ENCODE measurements around the gene ARHGAP23.

Gene ARHGAP23

GRCh38 chr17:38533241-38533640, 105.0 kb downstream of the ARHGAP23 start:
- no peak for TF ChIP-seq CTCF (IDR thresholded peaks at IDR 0.05; ENCODE audit: insufficient read depth, low read depth, low read length, missing control alignments)
- DNase-seq (ENCODE audit: low read depth) = no peak
- no peak overlapping the region for H3K4me3 ChIP-seq (ENCODE audit: low read depth, low read length)

- DNase-seq (ENCODE audit: low read depth) = no peak
- TF ChIP-seq CTCF (IDR thresholded peaks at IDR 0.05; ENCODE audit: insufficient read depth, low read depth, low read length, missing control alignments) = no peak
- no peak overlapping the region for H3K4me3 ChIP-seq (ENCODE audit: low read depth, low read length)
Measured at GRCh38 chr17:38533866-38534497, 105.7 kb downstream of the ARHGAP23 start.

- no peak for DNase-seq (ENCODE audit: low read depth)
- no peak overlapping the region for H3K4me3 ChIP-seq (ENCODE audit: low read depth, low read length)
- no peak for TF ChIP-seq CTCF (IDR thresholded peaks at IDR 0.05; ENCODE audit: insufficient read depth, low read depth, low read length, missing control alignments)
Measured at GRCh38 chr17:38534498-38534885, 106.2 kb downstream of the ARHGAP23 start.

- no peak overlapping the region for H3K4me3 ChIP-seq (ENCODE audit: low read depth, low read length)
- no peak for DNase-seq (ENCODE audit: low read depth)
- TF ChIP-seq CTCF (IDR thresholded peaks at IDR 0.05; ENCODE audit: insufficient read depth, low read depth, low read length, missing control alignments) = no peak
Measured at GRCh38 chr17:38535886-38536285, 107.6 kb downstream of the ARHGAP23 start.

GRCh38 chr17:38536661-38537060, 108.4 kb downstream of the ARHGAP23 start:
- no peak for TF ChIP-seq CTCF (IDR thresholded peaks at IDR 0.05; ENCODE audit: insufficient read depth, low read depth, low read length, missing control alignments)
- no peak for DNase-seq (ENCODE audit: low read depth)
- no peak overlapping the region for H3K4me3 ChIP-seq (ENCODE audit: low read depth, low read length)

- DNase-seq (ENCODE audit: low read depth) = no peak
- H3K4me3 ChIP-seq (ENCODE audit: low read depth, low read length) = no peak overlapping the region
- TF ChIP-seq CTCF (IDR thresholded peaks at IDR 0.05; ENCODE audit: insufficient read depth, low read depth, low read length, missing control alignments) = no peak
Measured at GRCh38 chr17:38538906-38539305, 110.6 kb downstream of the ARHGAP23 start.

GRCh38 chr17:38539386-38539785, 111.1 kb downstream of the ARHGAP23 start:
- H3K4me3 ChIP-seq (ENCODE audit: low read depth, low read length) = no peak overlapping the region
- no peak for DNase-seq (ENCODE audit: low read depth)
- TF ChIP-seq CTCF (IDR thresholded peaks at IDR 0.05; ENCODE audit: insufficient read depth, low read depth, low read length, missing control alignments) = no peak

Measured in GM12865 (cell line).